ENCODE results near the gene MACROD1.

MACROD1 gene

DNA sequence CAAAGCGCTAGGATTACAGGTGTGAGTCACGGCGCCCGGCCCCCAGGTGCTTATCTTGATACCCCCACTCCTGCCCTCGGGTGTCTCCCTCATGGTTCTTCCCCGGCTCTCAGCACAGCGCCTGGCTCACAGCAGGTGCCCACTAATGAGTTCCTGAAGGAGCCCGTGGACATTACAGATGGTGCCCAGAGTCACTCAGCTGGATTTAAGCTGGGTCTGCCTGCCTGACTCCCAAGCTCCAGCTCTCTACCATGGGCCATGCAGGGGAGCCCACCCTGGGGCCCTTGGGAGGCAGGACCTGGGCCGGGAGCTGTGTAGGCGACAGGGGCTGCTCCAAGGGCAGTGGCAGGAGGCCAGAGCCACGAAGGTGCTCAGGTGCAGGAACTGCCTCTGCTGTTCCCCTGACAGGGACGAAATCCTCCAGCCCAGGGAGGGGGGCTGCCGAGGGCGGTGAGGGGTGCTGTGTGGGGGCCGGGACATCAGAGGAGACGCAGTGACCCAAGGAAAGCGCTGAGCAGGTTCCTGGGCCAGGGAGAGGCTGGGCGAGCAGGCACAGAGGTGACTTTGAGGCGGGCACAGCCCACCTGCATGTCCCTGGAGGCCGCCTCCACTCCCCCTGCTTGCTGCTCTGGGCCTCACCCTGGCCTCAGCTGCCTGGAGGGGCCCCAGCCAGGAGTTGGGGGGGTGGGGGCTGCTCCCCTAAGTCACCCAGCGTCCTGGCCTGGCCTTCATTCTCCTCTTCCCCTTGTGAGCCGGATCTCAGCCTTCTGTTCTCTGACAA, 144.7 kb downstream of the MACROD1 start:
- in situ Hi-C loops (cut with MboI; ENCODE audit: low sequenced_read_pairs): no loop called here

DNA sequence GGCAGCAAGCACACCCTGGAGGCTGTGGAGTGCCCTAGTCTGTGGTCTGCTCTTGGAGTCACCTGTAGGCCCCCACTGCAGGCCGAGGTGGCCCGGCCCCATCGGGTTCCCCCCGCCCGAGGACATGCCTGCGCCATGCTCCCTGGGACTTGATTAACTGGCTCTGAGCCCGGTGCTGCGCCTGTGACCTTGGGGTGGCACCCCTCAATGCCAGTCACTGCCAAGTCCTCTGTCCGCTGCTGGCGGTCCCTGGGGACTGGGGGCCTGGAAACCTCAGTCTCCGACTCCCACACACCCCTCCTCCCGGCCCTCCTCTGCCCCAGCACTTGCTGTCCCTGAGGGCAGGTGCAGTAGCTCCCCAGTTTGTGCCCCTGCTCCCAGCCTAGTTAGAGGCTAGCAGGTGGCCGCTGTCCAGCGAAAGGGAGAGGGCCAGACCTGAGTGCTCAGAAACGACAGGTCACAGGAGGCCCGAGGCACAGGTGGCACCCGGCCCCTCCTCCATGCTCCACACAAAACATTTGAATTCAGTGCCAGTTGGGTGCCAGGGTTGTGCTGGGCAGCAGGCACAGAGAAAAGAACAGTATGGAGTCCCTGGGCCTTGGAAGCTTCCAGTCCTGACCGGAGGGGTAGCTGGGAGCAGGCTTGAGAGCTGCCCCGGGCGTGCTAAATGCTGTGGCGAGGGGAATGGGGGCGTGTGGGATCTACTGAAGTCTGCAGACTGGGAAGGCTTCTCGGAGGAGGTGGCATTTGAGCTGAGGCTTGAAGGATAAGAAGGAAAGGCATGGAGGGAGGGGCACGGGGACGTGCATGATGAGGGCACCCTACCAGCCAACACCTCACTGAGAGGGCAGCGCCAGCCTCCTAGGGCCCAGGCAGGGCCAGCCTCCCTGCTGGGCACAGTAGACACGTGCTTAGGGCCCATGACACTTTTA, 146.5 kb downstream of the MACROD1 start:
- in situ Hi-C loops (cut with MboI; ENCODE audit: low sequenced_read_pairs): no loop called here

DNA sequence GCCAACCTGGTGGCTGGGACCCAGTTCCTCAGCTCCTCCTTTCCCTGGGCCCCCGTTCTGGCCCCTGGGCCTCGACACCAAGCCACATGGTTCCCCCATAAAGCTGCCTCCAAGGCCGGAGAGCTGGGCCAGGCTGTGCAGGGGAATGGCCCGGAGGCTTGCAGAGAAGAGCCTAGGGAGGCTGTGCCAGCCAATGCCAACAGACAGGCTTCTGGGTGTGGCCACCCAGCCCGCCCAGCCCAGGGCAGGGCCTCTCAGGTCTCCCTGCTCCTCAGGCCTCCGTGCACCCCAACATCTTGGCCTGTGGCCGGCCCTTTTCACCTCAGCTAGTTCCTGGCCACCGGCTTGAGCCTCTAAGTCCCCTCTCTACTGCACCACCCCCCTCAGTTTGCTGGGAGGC, 147.6 kb downstream of the MACROD1 start:
- in situ Hi-C loops (cut with MboI; ENCODE audit: low sequenced_read_pairs): no loop called here

DNA sequence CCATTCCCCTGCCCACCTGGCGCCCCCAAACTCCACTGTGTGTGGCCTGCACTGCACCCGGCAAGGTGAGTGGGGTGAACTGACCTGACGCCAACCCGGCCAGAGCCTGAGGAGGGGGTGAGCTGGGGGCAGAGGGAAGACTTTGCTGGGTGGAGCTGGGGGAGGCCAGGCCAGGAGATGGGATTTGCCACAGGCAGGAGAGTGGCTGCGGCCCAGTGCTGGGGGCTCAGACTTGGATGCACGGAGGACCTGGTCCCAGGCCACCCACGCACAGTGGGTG, 148.0 kb downstream of the MACROD1 start:
- in situ Hi-C loops (cut with MboI; ENCODE audit: low sequenced_read_pairs): no loop called here

DNA sequence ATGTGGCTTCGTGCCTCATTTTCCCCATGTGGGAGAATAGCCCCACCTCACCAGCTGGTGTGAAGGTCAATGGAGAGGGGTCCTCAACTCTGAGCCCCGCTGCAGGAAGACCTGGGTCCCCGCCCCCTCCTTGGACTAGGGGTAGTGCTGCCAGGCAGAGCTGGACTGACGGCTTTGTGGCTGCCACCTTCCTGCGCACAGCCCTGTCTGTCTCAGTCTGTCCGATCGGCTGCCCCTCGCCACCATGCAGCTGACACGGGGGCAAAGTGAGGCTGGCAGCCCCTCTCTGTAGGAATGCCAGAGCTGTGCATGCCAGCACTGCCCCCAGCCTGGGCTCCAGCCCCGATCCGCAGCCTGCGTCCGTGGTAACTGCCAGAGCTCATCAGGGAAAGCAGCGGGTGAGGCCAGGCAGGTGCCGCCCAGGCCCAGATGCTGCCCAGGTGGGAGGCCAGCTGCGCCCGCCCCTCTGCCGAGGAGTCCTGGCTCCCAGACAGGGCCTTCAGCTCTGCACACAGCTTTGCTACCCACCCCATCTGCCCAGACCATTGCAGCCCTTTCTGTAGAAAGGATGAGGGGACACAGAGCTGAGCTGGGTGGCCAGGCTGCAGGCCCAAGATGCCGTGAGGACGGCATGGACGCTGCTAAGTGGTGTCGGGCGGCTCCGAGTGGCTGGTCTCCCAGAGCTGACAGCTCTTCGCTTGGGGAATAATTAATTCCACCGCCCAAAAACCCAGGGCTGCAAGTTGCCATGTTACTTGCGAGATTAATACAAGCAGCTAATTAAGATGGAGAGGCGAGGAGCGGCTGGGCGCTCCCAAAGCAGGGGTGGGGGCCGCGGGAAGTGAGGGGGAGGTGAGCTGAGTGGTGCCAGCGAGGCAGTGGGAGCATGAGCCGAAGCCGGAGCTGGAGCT, 149.7 kb downstream of the MACROD1 start:
- in situ Hi-C loops (cut with MboI; ENCODE audit: low sequenced_read_pairs): no loop called here

DNA sequence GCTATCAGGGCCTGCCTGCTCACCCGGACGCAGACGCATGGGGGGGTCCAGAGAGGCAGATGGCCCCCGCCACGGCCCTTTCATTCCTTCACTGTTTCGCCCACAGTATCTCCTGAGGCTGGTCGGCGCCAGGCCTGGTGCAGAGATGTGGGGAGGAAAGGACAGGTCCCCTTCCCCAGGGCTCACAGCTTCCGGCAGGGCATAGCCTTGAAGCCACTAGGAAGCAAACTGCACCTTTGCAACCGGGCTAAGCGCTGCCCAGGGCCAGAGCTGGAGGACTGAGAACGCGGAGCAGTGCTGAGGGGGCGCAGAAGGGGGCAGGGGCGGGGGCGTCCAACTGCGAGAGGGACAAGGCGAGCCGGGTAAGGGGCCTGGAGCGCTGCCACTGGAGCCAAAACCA, 150.4 kb downstream of the MACROD1 start:
- in situ Hi-C loops (cut with MboI; ENCODE audit: low sequenced_read_pairs): no loop called here

DNA sequence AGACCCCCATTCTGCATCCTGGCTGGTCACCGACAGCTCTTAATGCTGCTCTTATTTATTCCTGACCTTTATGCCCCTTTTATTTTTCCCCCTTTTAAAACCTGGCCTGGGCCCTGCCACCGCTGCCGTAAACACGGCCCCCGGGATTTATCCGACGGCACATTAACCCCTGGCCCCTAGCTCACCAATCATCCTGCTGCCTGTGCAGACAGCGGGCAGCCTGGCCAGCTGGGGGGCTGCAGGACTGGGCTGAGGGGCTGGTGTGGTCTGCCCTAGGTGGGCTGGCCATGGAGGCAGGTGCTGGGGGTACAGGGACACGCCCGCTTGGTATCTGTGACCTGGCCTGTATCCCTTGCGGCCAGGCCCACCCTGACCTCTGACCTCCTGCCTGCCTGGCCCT, 151.6 kb downstream of the MACROD1 start:
- in situ Hi-C loops (cut with MboI; ENCODE audit: low sequenced_read_pairs): no loop called here

DNA sequence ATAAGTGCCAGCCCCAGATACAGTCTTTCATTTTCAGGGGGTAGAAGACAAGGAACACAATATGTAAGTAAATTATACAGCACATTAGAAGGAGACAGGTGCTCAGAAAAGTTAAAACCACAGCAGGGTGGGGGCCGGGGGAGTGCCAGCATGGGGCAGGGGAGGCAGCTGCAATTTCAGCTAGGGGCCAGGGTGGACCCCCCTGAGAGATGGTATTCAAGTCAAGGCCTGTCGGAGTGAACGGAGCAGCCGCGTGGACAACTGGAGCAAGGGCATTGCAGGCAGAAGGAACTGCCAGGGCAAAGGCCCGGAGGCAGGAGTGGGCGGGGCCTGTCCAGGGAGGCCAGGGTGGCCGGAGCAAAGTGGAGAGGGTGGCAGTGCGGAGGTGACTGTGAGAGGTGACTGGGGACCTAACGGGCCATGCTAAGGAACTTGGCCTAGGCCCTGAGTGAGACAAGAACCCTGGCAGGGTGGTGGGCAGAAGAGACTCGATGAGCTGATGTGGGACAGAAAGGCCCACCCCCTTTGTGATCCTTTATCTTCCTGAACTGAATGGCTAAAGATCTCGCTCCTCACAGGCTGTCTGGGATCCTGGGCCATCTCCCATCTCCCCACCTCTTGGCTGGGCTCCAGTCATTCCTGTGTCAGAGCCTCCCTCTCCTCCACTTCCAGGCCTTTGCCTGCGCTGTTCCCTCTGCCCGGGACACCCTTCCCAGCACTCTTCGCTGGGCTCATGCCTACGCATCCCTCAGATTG, 152.6 kb downstream of the MACROD1 start:
- in situ Hi-C loops (cut with MboI; ENCODE audit: low sequenced_read_pairs): no loop called here

DNA sequence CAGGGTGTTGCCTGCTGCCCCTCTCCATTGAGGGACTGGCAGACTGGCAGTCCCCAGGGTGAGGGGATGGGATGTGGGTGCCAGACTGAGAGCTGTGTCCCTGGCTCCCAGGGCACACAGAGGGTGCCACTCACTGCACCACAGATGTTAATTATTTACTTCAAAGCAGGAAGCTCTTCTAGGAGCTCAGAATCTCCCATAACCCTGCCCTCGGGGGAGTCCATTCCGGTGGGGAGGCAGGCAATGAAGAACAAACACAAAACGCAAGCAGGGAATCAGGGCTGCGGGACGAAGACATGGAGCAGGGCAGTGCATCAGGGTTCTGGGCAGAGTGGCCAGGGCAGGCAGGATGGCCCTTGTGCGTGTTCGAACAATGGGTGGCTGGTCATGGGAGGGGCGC, 154.5 kb downstream of the MACROD1 start:
- in situ Hi-C loops (cut with MboI; ENCODE audit: low sequenced_read_pairs): no loop called here

DNA sequence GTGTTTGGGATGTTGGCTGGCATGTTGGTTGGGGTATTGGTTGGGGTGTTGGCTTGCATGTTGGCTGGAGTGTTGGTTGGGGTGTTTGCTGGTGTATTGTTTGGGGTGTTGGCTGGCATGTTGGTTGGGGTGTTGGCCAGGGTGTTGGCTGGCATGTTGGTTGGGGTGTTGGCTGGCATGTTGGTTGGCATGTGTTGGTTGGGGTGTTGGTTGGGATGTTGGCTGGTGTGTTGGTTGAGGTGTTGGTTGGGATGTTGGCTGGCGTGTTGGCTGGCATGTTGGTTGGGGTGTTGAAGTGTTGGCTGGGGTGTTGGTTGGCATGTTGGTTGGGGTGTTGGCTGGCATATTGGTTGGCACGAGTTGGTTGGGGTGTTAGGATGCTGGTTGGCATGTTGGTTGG, 155.1 kb downstream of the MACROD1 start:
- in situ Hi-C loops (cut with MboI; ENCODE audit: low sequenced_read_pairs): no loop called here

DNA sequence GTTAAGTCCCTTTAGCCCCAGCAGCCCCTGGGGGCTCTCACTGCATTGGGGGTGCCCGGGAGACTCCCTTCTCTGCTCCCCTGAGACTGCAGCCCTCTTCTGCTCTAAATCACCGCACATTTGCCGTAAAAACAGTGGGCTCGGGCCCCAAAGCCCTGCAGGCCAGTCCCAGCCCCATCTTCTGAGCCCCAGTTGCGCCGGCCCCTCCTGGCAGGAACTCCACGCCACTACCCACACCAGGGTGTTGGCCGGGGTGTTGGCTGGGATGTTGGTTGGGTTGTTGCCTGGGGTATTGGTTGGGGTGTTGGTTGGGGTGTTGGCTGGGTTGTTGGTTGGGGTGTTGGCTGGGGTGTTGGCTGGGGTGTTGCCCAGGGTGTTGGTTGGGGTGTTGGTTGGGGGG, 156.2 kb downstream of the MACROD1 start:
- in situ Hi-C loops (cut with MboI; ENCODE audit: low sequenced_read_pairs): no loop called here

DNA sequence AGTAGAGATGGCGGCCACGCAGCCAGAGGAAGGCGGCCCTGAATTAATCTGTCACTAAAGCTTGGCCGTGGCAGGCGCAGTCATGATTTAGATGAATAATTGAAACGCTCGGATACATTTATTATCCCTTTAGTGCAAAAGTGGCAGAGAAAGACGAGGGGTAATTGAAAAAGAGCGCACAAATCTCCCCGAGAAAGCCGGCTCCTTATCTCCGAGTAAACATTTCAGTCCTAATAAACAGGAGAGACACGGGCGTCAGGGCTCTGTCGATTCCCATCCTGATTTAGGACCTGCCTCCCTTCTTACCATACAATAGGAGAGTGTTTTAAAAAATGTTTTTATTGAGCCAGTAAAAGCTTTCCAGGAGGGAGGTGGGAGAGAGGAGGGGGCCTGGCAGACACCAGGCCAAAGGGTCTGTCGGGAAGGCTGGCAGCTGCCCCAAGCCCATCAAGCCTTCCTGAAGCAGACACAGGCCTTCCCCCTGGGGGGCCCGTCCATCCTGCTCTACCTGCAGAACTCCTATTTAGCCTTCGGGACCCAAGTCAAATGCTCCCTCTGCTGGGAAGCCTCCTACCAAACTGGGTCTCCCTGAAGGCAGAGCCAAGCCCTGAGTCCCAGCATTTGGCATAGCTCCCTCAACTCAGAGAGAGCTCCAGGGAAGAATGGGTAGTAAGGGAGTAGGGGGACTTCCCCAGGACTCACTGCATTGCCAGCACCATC, 156.8 kb downstream of the MACROD1 start:
- in situ Hi-C loops (cut with MboI; ENCODE audit: low sequenced_read_pairs): no loop called here

DNA sequence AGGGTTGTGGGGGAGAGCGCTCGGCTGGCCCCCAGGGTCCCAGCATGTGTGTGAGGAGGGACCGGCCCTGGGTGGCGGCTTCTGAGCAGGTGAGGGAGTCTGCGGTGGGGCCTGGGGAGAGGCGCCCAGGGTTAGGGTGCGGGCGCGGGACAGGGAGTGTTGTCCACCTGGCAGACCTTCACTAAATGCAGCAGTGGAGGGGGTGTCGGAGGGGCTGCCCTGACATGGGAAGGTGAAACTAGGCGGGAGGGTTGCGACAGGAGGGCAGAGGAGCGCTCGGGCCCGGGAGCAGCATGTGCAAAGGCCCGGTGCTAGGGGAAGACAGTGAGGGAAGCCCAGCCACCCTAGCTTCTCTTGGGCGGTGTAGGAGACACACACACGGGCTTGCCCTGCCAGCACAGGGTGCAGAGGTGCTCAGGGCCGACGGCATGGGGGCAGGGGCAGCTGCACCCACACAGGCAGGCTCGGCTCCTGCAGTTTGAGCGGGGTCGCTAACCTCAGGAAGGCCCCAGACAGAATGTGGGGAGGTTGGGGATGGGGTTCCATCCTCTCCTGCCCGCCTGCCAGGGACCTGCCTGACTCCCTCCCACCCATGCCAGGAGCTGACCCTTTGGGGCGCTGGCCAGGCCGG, 157.5 kb downstream of the MACROD1 start:
- in situ Hi-C loops (cut with MboI; ENCODE audit: low sequenced_read_pairs): no loop called here

DNA sequence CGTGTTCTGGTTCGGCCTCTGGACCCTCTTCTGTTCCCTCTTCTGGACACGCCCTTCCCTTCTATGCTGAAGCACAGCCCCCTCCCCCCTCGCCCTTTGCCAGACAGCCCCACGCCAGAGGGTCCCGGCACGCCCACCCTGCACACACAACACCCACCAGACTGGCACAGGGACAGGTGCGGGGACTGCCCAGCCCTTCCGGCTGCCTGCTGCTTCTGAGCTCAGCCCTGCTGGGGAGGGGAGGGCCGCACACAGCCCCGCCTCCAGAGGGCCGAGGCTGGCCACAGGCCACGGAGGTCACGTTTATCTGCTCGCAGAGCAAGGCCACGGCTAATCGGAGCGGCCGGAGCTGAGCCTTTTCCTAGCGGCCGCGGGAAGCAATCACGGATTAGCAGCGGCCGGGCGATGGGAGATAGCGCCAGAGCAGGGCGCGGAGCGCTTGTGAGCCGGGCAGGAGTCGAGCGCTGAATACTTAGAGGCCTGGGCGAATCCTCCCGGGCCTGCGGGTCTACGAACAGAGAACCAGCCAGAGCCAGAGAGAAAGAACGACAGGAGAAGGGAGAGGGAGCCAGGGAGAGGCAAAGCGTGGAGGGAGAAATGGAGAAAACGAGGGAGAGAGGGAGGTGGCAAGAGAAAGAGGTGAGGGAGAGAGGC, 158.2 kb downstream of the MACROD1 start:
- in situ Hi-C loops (cut with MboI; ENCODE audit: low sequenced_read_pairs): no loop called here

DNA sequence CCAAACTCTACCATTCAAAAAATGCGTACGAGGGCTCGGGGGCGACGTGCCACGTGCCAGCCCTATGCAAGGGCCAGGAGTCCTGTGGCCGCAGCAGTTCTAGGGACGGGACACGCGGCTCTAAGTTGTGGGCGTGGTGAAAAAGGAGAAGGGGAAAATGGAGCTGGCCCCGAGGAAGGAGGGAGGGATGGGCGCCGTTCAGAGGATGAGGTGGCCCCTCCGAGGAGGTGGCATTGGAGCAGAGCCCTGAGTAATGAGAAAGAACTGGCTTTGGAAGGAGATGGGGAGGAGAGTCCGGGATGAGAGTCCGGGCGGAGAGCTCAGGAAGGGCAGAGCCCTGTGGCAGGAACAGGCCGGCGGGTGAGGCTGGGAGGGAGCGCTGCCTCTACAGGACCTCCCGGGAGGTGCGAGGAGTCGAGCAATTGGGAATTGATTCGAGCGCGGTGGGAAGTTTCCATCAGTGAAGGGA, 158.7 kb downstream of the MACROD1 start:
- in situ Hi-C loops (cut with MboI; ENCODE audit: low sequenced_read_pairs): no loop called here

DNA sequence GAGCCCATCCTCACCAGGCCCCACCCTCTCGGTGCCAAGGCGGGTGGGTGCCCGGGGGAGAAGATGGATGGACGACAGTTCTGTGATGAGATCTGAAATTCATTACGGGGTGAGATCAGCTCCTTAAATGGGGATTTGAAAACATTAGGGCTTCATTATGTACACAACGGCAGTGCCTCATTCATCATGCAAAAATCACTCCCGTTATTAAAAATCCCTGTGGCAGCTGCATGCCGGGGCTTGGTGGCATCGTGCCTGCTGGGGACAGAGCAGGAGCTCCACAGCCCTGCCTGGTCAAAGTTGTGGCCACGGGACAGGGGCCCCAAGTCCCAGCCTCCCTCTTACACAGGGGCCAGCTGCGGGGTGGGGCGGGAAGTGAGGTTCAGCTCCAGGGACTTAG, 159.5 kb downstream of the MACROD1 start:
- in situ Hi-C loops (cut with MboI; ENCODE audit: low sequenced_read_pairs): no loop called here

DNA sequence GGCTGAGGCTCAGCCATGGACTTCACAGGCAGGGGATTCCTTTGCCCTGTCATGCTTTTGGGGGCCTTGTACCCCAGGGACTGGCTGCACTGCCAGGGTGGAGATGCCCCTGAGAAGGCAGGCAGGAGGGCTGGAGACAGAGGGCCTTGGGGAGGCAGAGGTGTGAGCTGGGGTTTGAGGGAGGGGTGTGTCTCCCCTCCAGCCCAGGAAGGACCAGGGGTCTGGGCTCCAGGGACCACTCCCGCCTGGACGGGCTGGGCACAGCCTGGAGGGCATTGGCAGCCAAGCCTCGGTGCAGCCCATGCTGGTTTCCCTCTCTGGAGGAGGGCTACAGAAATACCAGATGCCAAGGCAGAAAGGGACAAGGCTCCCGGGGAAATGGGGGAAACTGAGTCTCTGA, 160.2 kb downstream of the MACROD1 start:
- in situ Hi-C loops (cut with MboI; ENCODE audit: low sequenced_read_pairs): no loop called here

DNA sequence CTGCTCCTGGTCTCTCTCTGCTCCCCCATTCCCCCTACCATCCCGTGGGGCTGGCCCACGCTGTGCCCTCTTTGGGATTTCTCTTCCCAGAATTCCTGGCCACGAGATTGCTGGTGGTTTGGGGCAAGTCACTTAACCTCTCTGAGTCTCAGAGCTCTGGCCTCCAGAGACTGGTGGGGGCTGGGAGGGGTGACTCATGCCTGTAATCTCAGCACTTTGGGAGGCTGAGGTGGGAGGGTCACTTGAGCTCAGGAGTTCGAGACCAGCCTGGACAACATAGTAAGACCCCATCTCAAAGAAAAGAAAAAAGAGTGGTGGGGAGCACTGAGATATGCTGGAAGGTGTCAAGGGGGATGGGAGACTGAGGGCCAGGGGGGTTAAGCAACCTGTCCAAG, 161.3 kb downstream of the MACROD1 start:
- in situ Hi-C loops (cut with MboI; ENCODE audit: low sequenced_read_pairs): no loop called here

Measured in HL-60/S4 treated with retinoic acid at 250 ng/mL for 4 days and 3 days (cell line).